ENCODE measurements around the gene MRPL55.

MRPL55 gene

DNA sequence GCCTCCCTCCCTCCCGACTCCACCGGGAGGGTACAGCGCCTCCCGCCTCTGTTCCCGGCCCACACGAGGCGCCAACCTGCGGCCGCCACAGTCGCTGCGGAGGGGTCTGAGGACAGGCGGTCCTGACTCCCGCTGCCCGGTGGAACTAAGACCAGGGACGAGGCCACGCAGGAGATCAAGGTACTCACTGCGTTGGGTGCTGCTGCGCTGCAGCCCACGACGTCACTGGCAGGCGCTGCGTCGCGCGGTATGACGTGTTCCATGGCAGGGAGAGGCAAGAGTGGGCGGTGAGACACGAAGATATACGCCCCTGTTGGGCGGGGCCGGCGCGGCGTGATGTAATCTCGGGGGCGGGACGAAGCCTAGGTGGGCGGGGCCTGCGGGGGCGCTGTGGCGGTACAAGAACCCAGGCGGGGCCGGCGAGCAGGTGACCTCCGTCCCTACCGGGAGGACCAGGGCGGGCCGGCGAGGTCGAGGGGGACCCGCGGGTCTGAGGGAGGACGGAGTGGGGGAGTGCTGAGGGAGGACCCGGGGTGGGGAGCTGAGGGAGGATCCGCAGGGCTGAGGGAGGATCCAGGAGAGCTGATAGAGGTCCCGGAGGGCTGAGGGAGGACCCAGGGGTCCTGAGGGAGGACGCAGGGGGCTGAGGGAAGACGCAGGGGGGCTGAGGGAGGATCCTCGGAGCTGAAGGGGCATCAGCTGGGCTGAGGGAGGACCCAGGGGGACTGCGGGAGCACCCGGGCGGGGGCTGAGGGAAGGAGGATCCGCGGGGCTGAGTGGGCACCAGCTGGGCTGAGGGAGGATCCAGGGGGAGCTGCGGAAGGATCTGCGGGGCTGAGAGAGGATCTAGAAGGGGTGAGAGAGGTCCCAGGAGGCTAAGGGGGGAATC is at the start of gene MRPL55:
MRPL55 (minus strand) TSS at position 227 of the 889 bp plus-strand sequence. CDS start 1,039 bp downstream, outside the sequence.
- peak; percentile 97 to 98 for DNase-seq

DNA sequence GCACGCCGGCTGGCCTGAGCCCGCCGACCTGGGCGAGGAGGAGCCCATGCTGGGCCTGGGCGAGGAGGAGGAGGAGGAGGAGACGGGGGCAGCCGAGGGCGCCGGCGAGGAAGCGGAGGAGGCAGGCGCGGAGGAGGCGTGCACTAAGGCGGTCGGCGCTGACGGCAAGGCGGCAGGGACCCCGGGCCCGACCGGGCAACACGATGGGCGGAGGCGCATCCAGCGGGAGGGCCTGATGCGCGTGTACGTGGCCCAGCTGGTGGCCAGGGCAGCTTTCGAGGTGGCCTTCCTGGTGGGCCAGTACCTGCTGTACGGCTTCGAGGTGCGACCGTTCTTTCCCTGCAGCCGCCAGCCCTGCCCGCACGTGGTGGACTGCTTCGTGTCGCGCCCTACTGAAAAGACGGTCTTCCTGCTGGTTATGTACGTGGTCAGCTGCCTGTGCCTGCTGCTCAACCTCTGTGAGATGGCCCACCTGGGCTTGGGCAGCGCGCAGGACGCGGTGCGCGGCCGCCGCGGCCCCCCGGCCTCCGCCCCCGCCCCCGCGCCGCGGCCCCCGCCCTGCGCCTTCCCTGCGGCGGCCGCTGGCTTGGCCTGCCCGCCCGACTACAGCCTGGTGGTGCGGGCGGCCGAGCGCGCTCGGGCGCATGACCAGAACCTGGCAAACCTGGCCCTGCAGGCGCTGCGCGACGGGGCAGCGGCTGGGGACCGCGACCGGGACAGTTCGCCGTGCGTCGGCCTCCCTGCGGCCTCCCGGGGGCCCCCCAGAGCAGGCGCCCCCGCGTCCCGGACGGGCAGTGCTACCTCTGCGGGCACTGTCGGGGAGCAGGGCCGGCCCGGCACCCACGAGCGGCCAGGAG is 49.3 kb upstream of the MRPL55 start:
- no peak for DNase-seq

DNA sequence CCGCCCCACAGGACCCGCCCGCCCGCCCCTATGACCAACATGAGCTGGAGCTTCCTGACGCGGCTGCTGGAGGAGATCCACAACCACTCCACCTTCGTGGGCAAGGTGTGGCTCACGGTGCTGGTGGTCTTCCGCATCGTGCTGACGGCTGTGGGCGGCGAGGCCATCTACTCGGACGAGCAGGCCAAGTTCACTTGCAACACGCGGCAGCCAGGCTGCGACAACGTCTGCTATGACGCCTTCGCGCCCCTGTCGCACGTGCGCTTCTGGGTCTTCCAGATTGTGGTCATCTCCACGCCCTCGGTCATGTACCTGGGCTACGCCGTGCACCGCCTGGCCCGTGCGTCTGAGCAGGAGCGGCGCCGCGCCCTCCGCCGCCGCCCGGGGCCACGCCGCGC is 48.6 kb upstream of the MRPL55 start:
- DNase-seq = no peak

DNA sequence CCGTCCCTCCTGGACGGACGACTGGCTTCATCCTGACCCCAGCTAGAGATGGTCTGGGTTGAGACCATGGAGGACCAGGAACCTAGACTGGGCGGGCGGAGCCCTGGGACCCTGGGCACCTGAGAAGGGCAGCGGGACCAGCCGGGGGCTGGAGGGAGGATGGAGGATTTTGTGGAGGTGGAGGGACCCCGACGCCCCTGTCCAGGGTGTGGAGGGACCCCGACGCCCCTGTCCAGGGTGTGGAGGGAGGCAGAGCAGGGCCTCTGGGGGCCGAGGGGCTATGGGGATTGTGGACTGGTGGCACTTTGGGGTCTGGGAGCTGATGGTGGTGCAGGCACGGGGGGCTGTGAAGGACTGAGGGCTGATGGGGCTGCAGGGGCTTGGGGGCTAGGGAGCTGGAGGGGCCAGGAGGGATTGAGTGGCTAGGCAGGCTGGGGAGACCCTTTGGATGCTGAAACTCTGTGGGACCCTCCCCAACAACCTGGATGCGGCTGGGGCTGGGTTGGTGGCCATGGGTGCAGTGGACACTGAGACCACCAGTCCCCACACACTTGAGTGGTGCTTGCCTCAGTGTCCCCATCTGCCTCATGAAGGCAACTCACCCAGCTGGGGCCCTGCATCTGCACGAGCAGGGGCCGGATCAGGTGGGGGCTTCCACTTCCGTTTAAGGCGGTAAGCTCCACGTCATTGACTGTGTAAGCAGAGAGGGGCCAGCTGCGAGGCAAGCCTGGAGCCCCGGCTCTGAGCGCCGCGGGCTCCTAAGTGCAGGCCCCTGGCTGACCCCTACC is 48.0 kb upstream of the MRPL55 start:
- DNase-seq = no peak

DNA sequence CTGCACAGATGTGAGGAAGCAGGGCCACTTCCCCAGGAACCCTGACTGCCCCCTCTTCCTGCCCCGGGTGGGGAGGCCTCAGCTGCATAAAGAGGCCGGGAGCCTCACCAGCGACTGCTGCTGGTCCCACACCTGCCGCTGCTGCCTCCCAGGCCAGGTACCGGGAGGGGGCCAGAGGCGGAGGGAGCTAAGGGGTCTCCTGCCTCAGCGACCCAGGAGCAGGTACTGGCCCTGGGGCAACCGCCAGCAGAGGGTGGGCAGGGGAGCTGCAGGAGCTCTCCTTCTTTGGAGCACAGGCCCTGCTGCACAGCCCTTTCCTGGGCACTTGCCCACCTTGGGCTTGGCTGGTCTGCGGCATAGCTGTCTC is 47.4 kb upstream of the MRPL55 start:
- DNase-seq = no peak

DNA sequence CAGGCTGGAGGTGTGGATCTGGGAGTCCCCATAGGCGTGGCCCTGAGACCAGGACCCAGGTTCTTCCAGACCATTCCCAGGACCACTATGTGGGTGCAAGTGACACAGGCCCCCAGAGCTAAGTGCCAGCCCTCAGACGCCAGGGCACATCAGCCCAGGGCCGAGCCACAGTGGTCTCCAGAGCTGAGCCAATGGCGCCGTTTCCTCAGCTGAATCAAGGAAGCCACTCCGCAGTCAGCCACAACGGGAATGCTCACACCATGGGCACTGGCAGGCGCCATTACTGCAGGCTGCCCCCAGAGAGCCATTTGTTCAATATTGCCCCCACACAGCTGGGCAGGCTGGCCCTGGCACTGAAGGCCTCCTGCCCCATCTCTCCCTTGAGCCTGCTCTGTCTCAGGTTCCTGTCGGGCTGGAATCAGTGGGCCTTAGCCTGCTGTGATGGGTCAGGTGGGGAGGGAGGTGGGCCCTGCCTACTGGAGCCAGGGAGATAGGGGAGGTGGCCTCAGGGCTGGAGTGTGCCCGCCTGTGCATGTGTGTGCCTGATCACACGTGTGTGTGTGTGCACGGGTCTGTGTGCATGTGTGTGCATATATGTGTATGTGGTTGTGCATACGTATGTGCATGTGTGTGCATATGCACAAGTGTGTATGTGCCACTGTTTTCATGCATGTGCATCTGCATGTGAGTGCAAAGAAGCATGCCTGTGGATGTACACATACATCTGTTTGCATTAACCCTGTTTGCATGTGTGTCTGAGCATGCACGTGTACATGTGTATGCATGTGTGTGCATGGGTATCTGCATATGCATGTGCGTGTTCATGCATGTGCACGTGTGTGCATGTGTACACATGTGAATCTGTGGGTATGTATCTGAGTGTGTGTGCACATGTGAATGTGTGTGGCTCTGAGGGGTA is 46.8 kb upstream of the MRPL55 start:
- DNase-seq = no peak

DNA sequence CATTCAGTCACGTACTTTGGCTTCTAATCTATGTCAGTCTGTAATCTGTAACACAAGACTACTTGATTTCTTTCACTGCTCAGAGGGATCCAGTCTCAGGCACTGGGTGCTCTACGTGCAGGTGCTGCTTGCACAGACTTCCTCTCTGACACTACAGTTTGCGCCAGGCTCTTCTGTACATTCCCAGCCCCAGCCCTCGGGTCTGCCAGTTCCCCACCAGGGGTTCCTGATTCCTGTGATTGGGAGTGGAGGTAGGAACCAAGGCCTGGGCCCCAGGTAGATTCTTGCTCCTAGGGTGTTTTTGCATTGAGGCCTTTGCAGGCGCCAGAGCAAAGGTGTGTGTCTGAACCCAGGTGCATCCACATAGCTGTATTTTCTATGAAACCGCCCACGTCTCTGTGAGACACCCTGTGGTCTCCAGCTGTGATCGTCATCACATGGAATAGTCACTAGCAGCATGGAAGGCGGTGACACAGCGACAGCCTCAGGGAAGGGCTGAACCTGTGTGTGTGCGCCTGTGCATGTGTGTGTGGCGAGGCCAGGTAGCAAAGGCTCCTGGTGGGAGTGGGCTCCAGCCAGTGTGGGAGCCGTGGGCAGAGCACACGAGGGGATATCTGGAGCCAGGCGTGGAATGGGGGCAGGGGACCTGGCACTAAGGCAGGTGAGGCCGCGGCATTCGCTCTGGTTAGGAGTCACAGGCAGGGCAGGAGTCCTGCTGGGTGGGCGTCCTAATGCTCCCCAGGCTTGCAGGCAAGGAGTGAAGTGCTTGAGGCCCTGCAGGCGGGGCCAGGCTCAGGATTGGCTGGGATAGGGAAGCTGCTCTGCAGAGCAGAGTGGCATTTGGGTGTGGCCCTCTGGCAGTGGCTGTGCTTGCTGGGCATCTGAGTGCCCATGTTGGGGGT is 45.8 kb upstream of the MRPL55 start:
- DNase-seq = no peak

DNA sequence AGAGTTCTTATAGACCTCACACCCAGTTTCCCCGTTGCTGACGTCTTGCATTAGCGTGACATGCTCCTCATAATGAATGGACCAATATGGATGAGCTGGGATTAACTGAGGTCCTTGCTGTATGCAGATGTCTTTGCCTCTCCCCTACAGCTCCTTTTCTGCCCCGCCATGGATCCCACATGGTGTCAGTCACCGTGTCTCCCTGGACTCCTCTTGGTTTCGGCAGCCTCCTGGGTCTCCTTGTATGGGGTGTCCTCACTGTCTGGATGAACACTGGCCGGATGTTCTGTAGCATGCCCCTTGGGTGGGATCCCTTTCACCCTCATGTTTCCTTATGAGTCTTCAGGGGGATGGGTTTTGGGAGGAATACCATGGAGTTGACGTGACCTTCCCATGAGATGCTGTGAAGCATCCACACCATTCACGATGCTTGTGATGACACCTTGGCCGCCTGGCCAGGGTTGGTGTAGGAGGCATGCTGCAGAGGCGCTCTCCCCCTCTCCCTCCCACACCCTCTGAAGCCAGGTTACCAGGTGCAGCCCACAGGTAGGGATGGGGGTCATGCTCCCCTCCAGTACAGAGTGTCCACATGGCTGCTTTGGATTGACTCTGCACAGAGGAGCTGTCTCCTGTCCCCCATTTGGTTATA is 45.0 kb upstream of the MRPL55 start:
- no peak for DNase-seq

DNA sequence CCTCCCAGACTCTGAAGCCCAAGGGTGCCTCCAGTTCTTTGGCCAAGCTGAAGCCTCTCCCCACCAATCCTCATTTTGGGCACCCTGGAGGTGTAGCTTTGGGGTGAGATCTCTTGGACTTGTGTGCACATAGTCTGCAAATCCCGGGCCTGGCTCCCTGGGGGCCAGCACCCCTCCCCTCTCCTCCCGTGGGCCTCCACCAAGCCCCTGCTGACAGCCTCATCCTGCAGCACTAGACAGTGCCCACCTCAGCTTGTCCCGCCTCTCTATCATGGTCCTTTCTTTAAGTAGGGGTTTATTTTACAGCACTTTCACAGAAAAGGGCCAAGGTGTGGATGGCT is 43.8 kb upstream of the MRPL55 start:
- no peak for DNase-seq

DNA sequence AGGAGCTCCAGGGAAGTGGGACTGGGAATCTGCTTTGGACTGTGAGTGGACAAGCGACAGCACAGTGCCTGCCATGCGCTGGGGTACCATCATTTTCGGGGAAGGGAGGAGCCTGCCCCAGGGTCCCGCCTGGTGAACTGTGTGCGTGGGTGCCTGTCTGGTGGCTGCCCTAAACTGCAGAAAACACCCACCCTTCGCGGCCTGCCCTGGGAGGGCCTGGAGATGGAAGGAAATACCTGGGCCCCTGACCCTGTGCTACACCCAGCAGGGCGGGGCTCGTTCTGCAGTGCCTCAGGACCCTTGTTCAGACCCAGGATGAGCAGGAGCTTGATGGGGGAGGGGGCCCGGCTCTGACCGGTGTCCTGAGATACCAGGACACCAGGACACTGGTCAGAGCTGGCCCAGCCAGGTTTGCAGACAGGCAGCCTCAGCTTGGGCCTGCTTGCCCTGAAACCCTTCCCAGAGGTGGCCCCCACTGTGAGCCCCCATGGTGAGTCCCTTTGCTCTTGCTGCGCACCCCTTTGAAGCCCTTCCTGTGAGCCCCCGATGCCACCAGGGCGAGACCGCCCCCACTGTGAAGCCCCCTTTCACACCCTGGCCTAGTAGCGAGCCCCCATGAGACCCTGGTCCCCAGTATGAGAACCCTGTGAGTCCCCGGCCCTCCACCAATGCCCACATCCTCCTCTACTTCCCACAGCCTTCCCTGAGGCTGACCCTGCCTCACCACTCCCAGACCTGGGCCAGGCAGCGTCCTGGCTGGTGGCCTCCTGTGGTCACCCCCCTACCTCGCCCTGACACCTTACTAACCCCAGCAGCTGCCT is 43.2 kb upstream of the MRPL55 start:
- no peak for DNase-seq

DNA sequence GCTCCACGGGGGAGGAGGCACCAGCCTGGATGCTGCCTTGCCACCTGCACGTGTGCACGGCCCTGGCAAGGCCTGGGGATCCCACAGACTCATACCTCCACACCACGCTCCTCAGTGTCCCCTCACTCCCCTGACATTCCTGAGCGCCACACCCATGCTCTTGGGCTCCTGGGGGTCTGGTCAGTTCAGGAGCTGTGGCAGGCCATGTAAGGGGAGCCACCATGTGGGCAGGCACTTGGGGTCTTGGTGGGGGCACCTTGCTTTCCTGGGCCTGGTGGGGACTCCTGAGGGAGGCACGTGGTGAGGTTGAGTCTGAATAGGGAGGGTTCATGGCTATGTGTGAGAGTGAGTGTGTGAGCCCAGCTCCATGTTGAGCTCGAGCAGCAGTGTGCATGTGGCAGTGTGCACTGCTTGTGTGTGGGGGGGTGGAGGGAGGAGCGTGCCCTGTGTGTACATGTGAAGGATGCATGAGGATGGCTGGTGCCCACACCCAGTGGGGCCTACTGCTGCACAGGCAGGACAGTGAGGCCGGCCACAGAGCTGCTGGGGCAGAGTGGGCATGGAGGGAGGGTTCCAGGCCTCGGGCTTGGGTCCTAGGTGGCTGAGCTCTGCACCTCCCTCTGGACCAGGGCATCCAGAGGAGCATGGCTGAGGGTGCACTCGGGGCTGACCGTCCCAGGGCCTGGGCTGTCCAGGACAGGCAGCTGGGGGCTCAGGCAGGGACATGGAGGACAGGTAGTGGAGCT is 42.3 kb upstream of the MRPL55 start:
- DNase-seq = no peak

DNA sequence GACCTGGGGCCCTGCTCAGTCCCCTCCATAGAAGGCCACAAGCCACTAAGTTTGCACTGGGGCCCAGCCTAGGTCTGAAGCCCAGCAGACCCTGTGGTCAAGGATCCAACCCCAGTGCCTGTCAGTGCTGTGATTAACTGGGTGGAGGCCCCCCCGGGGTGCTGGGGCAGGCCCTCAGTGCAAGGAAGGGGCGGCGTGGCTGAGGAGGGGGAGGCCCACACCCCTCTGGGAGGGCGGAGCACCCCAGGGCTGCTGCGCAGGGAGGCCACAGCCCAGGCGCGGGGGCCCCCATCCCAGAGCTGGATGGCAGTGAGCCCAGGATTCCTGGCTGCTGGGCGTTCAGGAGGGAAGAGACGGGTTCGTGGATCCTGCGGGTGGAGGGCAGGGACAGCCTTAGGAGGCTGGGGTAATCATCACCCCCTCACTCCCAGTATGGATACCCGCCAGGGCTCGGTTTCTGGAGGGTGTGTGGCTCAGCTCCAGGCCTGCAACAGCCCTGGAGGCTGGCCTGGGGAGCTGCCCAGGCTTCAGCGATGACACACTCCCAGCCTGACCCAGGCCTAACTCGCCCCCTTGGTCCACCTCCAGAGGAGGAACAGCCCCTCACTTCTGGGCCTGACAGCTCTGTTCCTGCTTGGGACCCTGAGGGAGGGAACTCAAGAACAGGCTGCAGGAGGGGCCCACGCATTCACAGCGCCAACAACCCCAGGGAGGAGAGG is 41.5 kb upstream of the MRPL55 start:
- no peak for DNase-seq

DNA sequence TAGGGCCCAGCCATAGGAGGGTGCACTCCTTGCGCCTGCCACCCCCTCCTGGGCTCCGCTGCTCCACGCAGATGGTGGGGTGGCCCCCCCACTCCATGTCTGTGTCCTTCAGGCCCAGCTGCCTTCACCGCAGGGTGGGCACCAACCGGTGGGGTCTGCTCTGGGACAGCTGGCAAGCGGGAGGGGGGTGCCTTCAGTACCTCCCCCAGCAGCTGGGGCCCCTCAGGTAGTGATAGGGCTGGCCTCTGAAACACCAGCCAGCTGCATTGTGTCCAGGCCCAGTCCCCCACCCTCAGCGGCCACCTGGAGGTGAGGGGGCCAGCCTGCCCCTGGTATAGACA is 41.0 kb upstream of the MRPL55 start:
- DNase-seq = no peak

DNA sequence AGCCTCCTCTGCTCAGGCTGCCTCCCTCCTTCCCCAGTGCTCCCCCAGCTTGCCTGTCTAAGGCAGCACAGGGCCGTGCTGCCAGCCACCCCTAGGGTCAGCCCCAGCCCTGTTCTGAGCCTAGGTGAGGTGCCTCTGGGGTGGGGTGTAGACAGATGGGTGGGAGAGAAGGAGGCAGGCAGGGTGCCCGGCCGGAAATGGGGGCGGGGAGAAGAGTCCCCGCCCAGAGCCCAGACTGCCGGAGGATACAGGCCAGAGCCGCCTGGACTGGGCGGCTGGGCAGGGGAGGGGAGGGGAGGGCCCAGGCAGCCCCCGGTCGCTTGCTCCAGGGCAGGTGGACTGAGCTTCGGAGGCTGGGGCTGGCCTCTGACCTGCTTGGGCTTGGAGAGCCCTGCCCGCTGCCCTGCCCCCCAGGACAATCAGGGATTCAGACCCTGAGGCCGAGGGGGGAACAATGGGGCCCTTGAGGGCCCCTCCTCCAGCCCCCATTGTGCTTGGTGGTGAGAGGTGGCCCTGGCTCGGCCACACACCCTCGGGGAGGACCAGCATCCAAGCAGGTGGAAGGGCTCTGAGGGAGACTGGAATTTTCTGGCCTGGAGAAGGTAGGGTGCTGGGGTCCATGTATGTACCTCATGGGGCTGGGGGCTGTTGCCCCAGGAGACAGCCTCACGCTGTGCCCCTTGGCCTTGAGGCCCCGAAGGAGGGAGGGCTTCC is 40.5 kb upstream of the MRPL55 start, which contains the start of gene GJC2:
GJC2 (plus strand) TSS at position 525 of the 714 bp plus-strand sequence. CDS start 7,829 bp downstream, outside the sequence.
- DNase-seq = no peak

DNA sequence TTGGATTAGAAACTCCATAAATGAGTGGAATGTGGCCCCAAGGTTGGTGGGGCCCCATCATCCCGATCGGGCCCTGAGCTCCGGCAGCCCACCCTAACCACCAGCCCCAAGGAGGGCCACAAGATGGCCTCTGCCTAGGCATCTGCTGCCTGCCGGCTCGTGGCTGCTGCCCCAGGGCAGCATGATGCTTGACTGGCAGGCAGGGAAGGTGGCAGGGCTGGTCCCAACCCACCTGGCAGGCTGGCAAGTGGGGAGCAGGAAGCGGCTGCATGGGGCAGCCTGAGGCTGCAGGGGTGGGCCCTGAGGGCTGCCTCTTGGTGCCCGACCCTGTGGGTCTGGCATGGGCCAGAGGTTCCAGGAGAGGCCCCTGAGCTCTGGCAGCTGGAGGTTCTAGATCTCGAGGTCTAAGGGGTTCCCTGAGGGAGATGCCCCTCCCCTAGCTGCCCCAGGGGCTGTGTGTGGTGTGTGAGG is 39.9 kb upstream of the MRPL55 start:
- no peak for DNase-seq

DNA sequence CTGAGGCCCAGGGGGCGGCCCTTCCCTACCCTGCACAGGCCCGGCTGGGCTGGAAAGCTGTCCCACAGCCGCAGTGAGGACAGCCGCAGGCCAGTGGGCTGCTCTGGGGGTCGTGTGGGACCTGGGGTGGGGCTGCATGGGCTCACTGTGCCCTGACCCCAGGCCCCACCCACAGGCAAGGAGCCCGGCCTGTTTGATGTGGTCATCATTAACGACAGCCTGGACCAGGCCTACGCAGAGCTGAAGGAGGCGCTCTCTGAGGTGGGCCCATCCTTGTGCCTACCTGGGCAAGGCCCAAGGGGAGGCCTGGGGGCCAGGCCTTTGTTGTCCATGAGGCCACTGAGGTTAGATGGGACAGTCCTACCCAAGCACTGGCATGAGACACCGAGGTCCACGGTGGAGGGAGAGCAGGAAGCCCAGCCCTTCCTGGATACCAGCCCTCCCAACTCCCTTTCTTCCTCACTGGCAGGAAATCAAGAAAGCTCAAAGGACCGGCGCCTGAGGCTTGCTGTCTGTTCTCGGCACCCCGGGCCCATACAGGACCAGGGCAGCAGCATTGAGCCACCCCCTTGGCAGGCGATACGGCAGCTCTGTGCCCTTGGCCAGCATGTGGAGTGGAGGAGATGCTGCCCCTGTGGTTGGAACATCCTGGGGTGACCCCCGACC is 39.2 kb upstream of the MRPL55 start:
- no peak for DNase-seq

DNA sequence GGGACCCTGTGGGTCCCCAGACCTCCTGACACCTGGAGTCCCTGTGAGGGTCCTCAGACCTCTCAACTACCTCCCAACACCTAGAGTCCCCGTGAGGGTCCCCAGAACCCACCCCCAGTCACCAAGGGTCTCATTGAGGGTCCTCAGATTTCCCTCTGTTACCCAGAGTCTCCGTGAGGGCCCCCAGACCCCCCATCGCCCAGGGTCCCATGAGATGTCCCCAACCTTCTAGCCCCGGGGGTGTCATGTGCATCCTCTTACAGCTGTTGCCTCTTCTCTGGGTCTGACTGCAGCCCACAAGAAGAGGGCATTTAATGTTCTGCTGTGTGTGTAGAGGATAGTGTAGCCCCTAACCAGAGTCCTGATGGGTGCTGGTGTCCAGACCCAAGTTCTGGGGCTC is 38.7 kb upstream of the MRPL55 start:
- no peak for DNase-seq

Data from CD4-positive, alpha-beta T cell treated with Interferon alpha-2 for 1 hour (primary cell).